ENCODE measurements around the gene NAPB. TPM values are rescaled to one million over a fixed set of nuclear protein-coding genes. Genes with fewer than 3 reads are reported as not detected.

Gene NAPB
- total and polyA plus RNA-seq, 2 of the 8 experiments (the other 6 are each of a cell fraction or from before 2014, with no cell fraction given): 6.2 to 12.3 TPM

- TF ChIP-seq CHD7 (IDR thresholded peaks at IDR 0.05; ENCODE audit: insufficient replicate concordance, low read length) (no peak), MAX (IDR thresholded peaks at IDR 0.05) (no peak), EZH2 (IDR thresholded peaks at IDR 0.05; ENCODE audit: low read depth, low read length, severe bottlenecking) (no peak), NANOG (IDR thresholded peaks at IDR 0.05; ENCODE audit: insufficient read depth, low read depth, low read length, poor library complexity, severe bottlenecking) (no peak), POLR2AphosphoS5 (IDR thresholded peaks at IDR 0.05; ENCODE audit: low read depth, low read length) (no peak), JUN (IDR thresholded peaks at IDR 0.05; ENCODE audit: low read depth, low read length) (no peak)
- TF ChIP-seq, protein P1, sequence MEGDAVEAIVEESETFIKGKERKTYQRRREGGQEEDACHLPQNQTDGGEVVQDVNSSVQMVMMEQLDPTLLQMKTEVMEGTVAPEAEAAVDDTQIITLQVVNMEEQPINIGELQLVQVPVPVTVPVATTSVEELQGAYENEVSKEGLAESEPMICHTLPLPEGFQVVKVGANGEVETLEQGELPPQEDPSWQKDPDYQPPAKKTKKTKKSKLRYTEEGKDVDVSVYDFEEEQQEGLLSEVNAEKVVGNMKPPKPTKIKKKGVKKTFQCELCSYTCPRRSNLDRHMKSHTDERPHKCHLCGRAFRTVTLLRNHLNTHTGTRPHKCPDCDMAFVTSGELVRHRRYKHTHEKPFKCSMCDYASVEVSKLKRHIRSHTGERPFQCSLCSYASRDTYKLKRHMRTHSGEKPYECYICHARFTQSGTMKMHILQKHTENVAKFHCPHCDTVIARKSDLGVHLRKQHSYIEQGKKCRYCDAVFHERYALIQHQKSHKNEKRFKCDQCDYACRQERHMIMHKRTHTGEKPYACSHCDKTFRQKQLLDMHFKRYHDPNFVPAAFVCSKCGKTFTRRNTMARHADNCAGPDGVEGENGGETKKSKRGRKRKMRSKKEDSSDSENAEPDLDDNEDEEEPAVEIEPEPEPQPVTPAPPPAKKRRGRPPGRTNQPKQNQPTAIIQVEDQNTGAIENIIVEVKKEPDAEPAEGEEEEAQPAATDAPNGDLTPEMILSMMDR (IDR thresholded peaks at IDR 0.05; ENCODE audit: control extremely low read depth in 1 of 3, insufficient read depth in 1 of 3, low read depth in 1 of 3, low read length in 3 of 3): no peak
These were observed 31.1 kb downstream of the NAPB start (continued) for GRCh38 chr20:23390091-23390774.
